Natural killer cell (primary cell): ENCODE measurements around the gene SETMAR. TPM values are rescaled to one million over a fixed set of nuclear protein-coding genes. Genes with fewer than 3 reads are reported as not detected.
A peak's percentile ranks its signal among the peaks of the same experiment; 100 is the strongest.

Experiments
- ATAC-seq, 3 donors: fragments of 150-1000 bp in 2 of 3; fragments of 200-7000 bp in 1 of 3; cut with Tn5 transposase; 1 replicate in 1 of 3; 2 replicates in 2 of 3; pipeline ENCODE4 v1.10.0; 2021; ENCODE audit warnings: mild to moderate bottlenecking in 2 of 3, moderate library complexity in 2 of 3
- DNase-seq, 2 donors: peaks; one replicate each; pipeline versions ENCODE4 v3.0.0 to v3.0.0-alpha.2; 2013 to 2021; ENCODE audit warnings: mixed read lengths in 1 of 2
- H3K27ac ChIP-seq: one replicate; pipeline ENCODE4 v1.5.1; 2013; ENCODE audit warnings: mild to moderate bottlenecking, low read length
- H3K27me3 ChIP-seq: one replicate; pipeline ENCODE4 v1.6.1; 2013; ENCODE audit warnings: low read length; ENCODE audit not compliant: control insufficient read depth, insufficient read depth
- H3K36me3 ChIP-seq: one replicate; pipeline ENCODE4 v1.6.1; 2013; ENCODE audit warnings: low read length; ENCODE audit not compliant: control insufficient read depth, insufficient read depth
- H3K4me1 ChIP-seq: one replicate; pipeline ENCODE4 v1.6.1; 2013; ENCODE audit warnings: low read length; ENCODE audit not compliant: control insufficient read depth, insufficient read depth
- H3K4me3 ChIP-seq: one replicate; pipeline ENCODE4 v1.5.1; 2013; ENCODE audit warnings: low read length
- H3K9me3 ChIP-seq: one replicate; pipeline ENCODE4 v1.6.1; 2013; ENCODE audit warnings: low read length; ENCODE audit not compliant: control insufficient read depth, insufficient read depth
- H3K27ac Mint-ChIP-seq, 2 donors: one replicate each; pipeline ENCODE4 v1.8.0; 2022; ENCODE audit warnings: mild to moderate bottlenecking in 2 of 2, mixed read lengths in 2 of 2, moderate library complexity in 1 of 2
- H3K27me3 Mint-ChIP-seq, 2 donors: one replicate each; pipeline ENCODE4 v1.8.0; 2022; ENCODE audit warnings: low read depth in 2 of 2, mixed read lengths in 2 of 2
- H3K36me3 Mint-ChIP-seq: one replicate; pipeline ENCODE4 v1.8.0; 2022; ENCODE audit warnings: mixed read lengths
- H3K4me1 Mint-ChIP-seq, 2 donors: one replicate each; pipeline ENCODE4 v1.8.0; 2022; ENCODE audit warnings: mixed read lengths in 2 of 2
- H3K4me3 Mint-ChIP-seq: one replicate; pipeline ENCODE4 v1.8.0; 2022; ENCODE audit warnings: mild to moderate bottlenecking, moderate library complexity, mixed read lengths
- H3K9me3 Mint-ChIP-seq, 2 donors: one replicate each; pipeline ENCODE4 v1.8.0; 2022; ENCODE audit warnings: mixed read lengths in 2 of 2
- WGBS: methylation state at CpG from one replicate; pipeline ENCODE4 v1.1.7; 2013; ENCODE audit warnings: missing lambda C conversion rate; ENCODE audit not compliant: insufficient coverage; 5-methylcytosine and 5-hydroxymethylcytosine counted together
- intact Hi-C: fragments of 100-400 bp; cut with micrococcal nuclease; formaldehyde crosslinking; loops from one replicate; pipeline ENCODE4 v1.14.2; 2022
- total RNA-seq, 4 donors: library from RNA; stranded (reverse); fragments of 120-200 nt in 1 of 4; gene quantifications; one replicate each; pipeline versions ENCODE4 v1.2.3 to v1.2.4, GENCODE V29; 2013 to 2022
- TF ChIP-seq, protein P1 (sequence below): fragments of 200-600 bp; IDR thresholded peaks from one replicate; pipeline ENCODE4 v1.8.0; 2022; ENCODE audit warnings: antibody characterized with exemption

The SETMAR gene
- total RNA-seq, 3 donors from 2014 or later (not counting 1 experiment from before 2014, with no cell fraction given) = 4.8 to 9.3 (median 6.4) TPM

DNA sequence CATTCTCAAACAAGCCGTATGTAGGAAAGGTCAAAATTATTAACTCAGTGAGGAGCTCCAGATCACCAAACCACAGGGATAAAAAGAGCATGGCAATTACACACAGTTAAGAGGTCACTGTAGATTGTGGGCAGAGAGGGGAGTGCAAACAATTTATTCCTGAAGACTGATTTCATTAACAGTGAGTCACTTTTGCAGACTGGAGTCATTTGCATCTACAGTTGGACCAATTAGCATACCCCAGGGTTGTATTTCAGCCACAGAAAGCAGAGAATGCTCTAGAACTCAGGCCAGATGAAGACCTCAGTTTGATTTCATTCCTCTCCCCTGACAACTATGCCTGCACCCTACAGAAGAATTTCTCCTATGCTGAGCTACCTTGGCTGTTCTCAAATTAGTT is 40.1 kb downstream of the SETMAR start:
- peaks cover 7% of the 10 kb centered on the region in 2 donors for H3K4me1 Mint-ChIP-seq
- Histone ChIP-seq H3K4me3 (no peak overlapping the region), H3K4me1 (no peaks in the 10 kb centered on the region), H3K36me3 (no peaks in the 10 kb centered on the region), H3K27me3 (no peaks in the 10 kb centered on the region), H3K9me3 (no peaks in the 10 kb centered on the region), H3K27ac (no peak overlapping the region)
- no peaks in the 10 kb centered on the region for H3K9me3 Mint-ChIP-seq
- TF ChIP-seq, protein P1, sequence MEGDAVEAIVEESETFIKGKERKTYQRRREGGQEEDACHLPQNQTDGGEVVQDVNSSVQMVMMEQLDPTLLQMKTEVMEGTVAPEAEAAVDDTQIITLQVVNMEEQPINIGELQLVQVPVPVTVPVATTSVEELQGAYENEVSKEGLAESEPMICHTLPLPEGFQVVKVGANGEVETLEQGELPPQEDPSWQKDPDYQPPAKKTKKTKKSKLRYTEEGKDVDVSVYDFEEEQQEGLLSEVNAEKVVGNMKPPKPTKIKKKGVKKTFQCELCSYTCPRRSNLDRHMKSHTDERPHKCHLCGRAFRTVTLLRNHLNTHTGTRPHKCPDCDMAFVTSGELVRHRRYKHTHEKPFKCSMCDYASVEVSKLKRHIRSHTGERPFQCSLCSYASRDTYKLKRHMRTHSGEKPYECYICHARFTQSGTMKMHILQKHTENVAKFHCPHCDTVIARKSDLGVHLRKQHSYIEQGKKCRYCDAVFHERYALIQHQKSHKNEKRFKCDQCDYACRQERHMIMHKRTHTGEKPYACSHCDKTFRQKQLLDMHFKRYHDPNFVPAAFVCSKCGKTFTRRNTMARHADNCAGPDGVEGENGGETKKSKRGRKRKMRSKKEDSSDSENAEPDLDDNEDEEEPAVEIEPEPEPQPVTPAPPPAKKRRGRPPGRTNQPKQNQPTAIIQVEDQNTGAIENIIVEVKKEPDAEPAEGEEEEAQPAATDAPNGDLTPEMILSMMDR = no peak
- 92% methylated on average over 1 of the region's 1 CpG for WGBS
- no peak overlapping the region for H3K4me3 Mint-ChIP-seq
- intact Hi-C loops = no loop called here
- no peak overlapping the region for H3K27ac Mint-ChIP-seq
- H3K36me3 Mint-ChIP-seq = no peaks in the 10 kb centered on the region
- ATAC-seq = no peak
- no peaks in the 10 kb centered on the region for H3K27me3 Mint-ChIP-seq
- DNase-seq = no peak

DNA sequence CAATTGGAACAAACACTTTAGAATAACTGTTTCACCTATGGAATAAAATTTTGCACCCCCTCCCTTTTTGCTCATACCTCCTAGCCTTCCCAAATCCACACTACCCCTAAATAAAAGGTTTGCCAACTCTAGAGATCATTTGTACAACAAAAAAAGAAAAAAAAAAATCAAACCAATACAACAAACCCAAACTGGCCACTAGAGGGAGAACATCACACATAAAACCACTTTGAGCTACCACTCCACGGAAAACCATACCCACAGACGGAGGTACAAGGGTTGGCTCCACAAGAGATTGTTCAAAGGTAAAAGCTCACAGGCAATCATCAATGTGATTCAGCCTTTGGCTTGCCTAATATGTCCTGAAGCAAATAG is 47.6 kb downstream of the SETMAR start:
- H3K4me3 ChIP-seq = peak overlapping the region; percentile 60
- no peaks in the 10 kb centered on the region for H3K36me3 ChIP-seq
- H3K27me3 ChIP-seq = no peaks in the 10 kb centered on the region
- H3K9me3 ChIP-seq = no peaks in the 10 kb centered on the region
- TF ChIP-seq, protein P1 = peak; percentile 80
- H3K27ac Mint-ChIP-seq = peak overlapping the region; percentile 92 to 94
- H3K4me1 Mint-ChIP-seq = peaks cover 19 to 25% of the 10 kb centered on the region in 2 donors
- H3K27me3 Mint-ChIP-seq = no peaks in the 10 kb centered on the region
- no peaks in the 10 kb centered on the region for H3K9me3 Mint-ChIP-seq
- 0% methylated on average over 2 of the region's 2 CpGs for WGBS
- H3K4me1 ChIP-seq = peaks cover 3% of the 10 kb centered on the region
- H3K4me3 Mint-ChIP-seq = peak overlapping the region; percentile 82
- no peaks in the 10 kb centered on the region for H3K36me3 Mint-ChIP-seq
- ATAC-seq (peak; percentile 67 to 86 (median 79)), DNase-seq (peak; percentile 49 to 89)
- intact Hi-C loops = loop anchor here (1.0 to 10.0 kb wide), 8 partner anchors 42 to 706 kb away; partner anchors contain the start of genes ITPR1 and SUMF1
- H3K27ac ChIP-seq = peak overlapping the region; percentile 88

DNA sequence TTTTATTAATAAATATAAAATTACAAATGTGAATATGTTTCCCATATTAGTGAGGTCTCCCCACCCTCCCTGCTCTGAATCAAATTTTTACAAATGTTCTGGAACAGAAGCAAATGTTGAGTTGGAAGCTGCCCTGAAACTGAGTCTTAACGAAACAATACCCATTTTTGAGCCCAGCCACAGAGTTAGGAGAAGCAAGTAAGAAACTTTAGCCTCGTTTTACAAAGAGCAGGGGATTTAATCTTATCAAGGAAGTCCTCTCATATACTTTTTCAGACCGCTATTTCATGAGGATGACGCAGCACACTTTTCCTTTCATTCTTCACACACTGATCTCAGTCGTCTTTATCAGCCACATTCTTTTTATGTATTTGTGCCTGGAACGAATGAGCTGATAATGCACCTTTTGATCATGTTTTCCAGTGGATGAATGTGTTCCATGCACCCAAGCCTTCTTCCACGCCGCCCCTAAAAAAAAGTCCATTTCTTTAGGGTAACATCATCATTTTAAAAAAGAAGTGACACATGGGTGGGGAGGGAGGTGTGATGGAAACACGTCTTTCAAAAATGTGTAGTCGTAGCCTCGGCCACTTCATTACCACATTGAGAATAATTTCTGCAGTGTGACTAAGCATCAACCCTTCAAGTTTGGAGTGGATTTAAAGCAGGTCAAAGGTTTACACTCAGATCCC is 48.1 kb downstream of the SETMAR start:
- H3K9me3 Mint-ChIP-seq = no peaks in the 10 kb centered on the region
- no peaks in the 10 kb centered on the region for H3K36me3 ChIP-seq
- peaks cover 3% of the 10 kb centered on the region for H3K4me1 ChIP-seq
- peak; percentile 78 to 84 (median 83) for ATAC-seq
- no peaks in the 10 kb centered on the region for H3K27me3 ChIP-seq
- H3K4me3 Mint-ChIP-seq = peak overlapping the region; percentile 82
- peak overlapping the region; percentile 60 for H3K4me3 ChIP-seq
- WGBS = 8% methylated on average over 9 of the region's 11 CpGs
- H3K27me3 Mint-ChIP-seq = no peaks in the 10 kb centered on the region
- H3K9me3 ChIP-seq = no peaks in the 10 kb centered on the region
- H3K4me1 Mint-ChIP-seq = peaks cover 19 to 25% of the 10 kb centered on the region in 2 donors
- peak; percentile 23 to 61 for DNase-seq
- intact Hi-C loops = loop anchor here (1.0 to 10.0 kb wide), 8 partner anchors 41 to 705 kb away; partner anchors contain the start of genes ITPR1 and SUMF1
- no peaks in the 10 kb centered on the region for H3K36me3 Mint-ChIP-seq
- peak overlapping the region; percentile 88 for H3K27ac ChIP-seq
- H3K27ac Mint-ChIP-seq = peak overlapping the region; percentile 92 to 94
- TF ChIP-seq, protein P1 = peak; percentile 34
